WERI-Rb-1 (cell line): ENCODE data around the gene NUDT13.

Source experiments
- DNase-seq: peaks from one replicate; pipeline ENCODE4 v3.0.0-alpha.2; 2020
- H3K27ac ChIP-seq: fragments of 250-450 bp; sonication (Bioruptor Pico); 2 replicates; pipeline ENCODE4 v1.5.1; 2020; ENCODE audit warnings: mild to moderate bottlenecking, moderate library complexity
- H3K27me3 ChIP-seq: fragments of 250-450 bp; sonication (Bioruptor Pico); 2 replicates; pipeline ENCODE4 v1.5.1; 2021; ENCODE audit warnings: mild to moderate bottlenecking, low read depth, moderate library complexity; ENCODE audit not compliant: insufficient read depth, severe bottlenecking
- H3K36me3 ChIP-seq: fragments of 250-450 bp; sonication (Bioruptor Pico); 2 replicates; pipeline ENCODE4 v1.5.1; 2020; ENCODE audit warnings: mild to moderate bottlenecking, moderate library complexity
- H3K4me3 ChIP-seq: 2 replicates; pipeline ENCODE4 v1.5.1; 2011; ENCODE audit warnings: low read depth, mild to moderate bottlenecking, control low read depth, low read length
- H3K9me3 ChIP-seq: fragments of 250-450 bp; sonication (Bioruptor Pico); 2 replicates; pipeline ENCODE4 v1.5.1; 2021; ENCODE audit warnings: mild to moderate bottlenecking, moderate library complexity; ENCODE audit not compliant: severe bottlenecking
- CTCF ChIP-seq: IDR thresholded peaks from 2 replicates; pipeline ENCODE4 v1.5.1; 2011; ENCODE audit warnings: low read depth, mild to moderate bottlenecking, control low read depth, inconsistent platforms, low read length

The NUDT13 gene

GRCh38 chr10:73075829-73076228 is 34.4 kb upstream of the NUDT13 start:
- H3K36me3 ChIP-seq: peaks cover 11% of the 10 kb centered on the region
- no peak for DNase-seq
- H3K4me3 ChIP-seq: no peak overlapping the region
- no peak for TF ChIP-seq CTCF
- no peak overlapping the region for H3K27ac ChIP-seq
- H3K9me3 ChIP-seq: no peaks in the 10 kb centered on the region
- H3K27me3 ChIP-seq: no peaks in the 10 kb centered on the region

- Histone ChIP-seq H3K9me3 (no peaks in the 10 kb centered on the region), H3K27ac (no peak overlapping the region), H3K27me3 (no peaks in the 10 kb centered on the region), H3K4me3 (no peak overlapping the region), H3K36me3 (peaks cover 11% of the 10 kb centered on the region)
- no peak for DNase-seq
- no peak for TF ChIP-seq CTCF
Observed at GRCh38 chr10:73076360-73077183, 33.7 kb upstream of the NUDT13 start.

DNA sequence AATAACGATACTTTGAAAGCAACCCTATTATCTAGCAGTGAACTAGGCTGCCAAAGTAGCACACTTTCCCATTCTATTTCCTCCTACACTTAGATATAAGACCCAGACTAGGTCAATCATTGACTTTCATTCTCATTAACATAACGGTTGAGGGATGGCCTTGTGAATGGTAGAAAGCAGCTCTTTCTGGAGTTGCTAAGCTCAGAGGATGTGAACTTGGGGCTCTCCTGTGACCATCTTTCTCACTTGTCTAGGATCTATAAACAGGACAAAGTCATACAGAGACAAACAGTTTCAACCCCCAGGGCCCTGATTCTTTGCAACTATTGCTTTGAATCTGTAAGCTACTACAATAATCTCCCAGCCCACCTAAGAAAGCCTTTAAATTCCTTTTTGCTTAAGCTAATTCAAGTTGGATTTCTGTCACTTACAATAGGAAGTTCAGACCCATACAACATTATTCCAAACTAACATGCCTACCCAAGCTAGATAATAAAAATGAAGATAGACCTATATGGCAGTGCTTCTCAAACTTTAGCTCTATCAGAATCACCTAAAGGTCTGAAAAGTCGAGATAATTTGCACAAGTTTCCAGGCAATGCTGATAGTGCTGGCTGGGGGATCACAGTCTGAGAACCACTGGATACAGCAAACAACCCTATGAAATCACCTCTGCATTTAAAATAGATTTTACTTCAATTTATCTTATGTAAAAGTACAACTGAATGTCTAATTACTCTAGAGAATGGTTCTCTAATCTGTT is 30.3 kb upstream of the NUDT13 start:
- no peak for TF ChIP-seq CTCF
- Histone ChIP-seq H3K36me3 (no peaks in the 10 kb centered on the region), H3K27ac (no peak overlapping the region), H3K27me3 (no peaks in the 10 kb centered on the region), H3K9me3 (no peaks in the 10 kb centered on the region), H3K4me3 (no peak overlapping the region)
- no peak for DNase-seq

GRCh38 chr10:73083221-73083620 is 27.0 kb upstream of the NUDT13 start:
- no peak for TF ChIP-seq CTCF
- no peak for DNase-seq
- H3K27me3 ChIP-seq: no peaks in the 10 kb centered on the region

DNA sequence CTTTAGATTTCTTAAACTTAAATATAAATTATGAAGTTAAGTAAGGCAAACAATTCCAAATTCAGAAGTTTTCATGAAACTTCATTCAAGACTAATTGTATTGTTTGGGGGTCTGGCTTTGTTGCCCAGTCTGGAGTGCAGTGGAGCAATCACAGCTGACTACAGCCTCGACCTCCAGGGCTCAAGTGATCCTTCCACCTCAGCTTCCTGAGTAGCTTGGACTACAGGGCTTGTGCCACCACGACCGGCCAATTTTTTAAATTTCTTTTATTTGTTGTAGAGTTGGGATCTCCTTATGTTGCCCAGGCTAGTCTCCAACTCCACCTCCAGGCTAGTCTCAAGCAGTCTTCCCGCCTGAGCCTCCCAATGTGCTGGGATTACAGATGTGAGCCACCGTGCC is 26.0 kb upstream of the NUDT13 start:
- H3K36me3 ChIP-seq: no peaks in the 10 kb centered on the region
- H3K4me3 ChIP-seq: no peak overlapping the region
- H3K27me3 ChIP-seq: no peaks in the 10 kb centered on the region
- H3K9me3 ChIP-seq: no peaks in the 10 kb centered on the region
- no peak for DNase-seq
- H3K27ac ChIP-seq: no peak overlapping the region
- no peak for TF ChIP-seq CTCF

More at GRCh38 chr10:73083221-73083620, 27.0 kb upstream of the NUDT13 start:
- Histone ChIP-seq H3K27ac (no peak overlapping the region), H3K4me3 (no peak overlapping the region), H3K9me3 (no peaks in the 10 kb centered on the region), H3K36me3 (no peaks in the 10 kb centered on the region)
